Astrocyte (in vitro differentiated cells and primary cell): ENCODE measurements around the gene SEC22A. TPM values are rescaled to one million over a fixed set of nuclear protein-coding genes. Genes with fewer than 3 reads are reported as not detected.

Source experiments
- DNase-seq: peaks from one replicate; pipeline ENCODE4 v3.0.0-alpha.2; 2010; ENCODE audit warnings: low read depth
- FAIRE-seq: peaks from 2 replicates; lab custom pipeline; 2011; peaks lifted over from hg19 to GRCh38; lab: Jason Lieb, UNC
- H2AFZ ChIP-seq: 2 replicates; pipeline ENCODE4 v1.6.0; 2012; ENCODE audit warnings: low read depth, low read length, inconsistent platforms
- H3K27ac ChIP-seq: 2 replicates; pipeline ENCODE4 v1.5.1; 2011; ENCODE audit warnings: low read depth, low read length, inconsistent platforms
- H3K27me3 ChIP-seq: 2 replicates; pipeline ENCODE4 v1.6.0; 2011; ENCODE audit warnings: low read length, inconsistent platforms; ENCODE audit not compliant: insufficient read depth
- H3K36me3 ChIP-seq: 2 replicates; pipeline ENCODE4 v1.5.1; 2011; ENCODE audit warnings: low read length, inconsistent platforms; ENCODE audit not compliant: insufficient read depth
- H3K4me1 ChIP-seq: 2 replicates; pipeline ENCODE4 v1.5.1; 2011; ENCODE audit warnings: low read length, inconsistent platforms; ENCODE audit not compliant: insufficient read depth
- H3K4me2 ChIP-seq: 2 replicates; pipeline ENCODE4 v1.6.0; 2012; ENCODE audit warnings: low read length, inconsistent platforms
- H3K4me3 ChIP-seq: 2 replicates; pipeline ENCODE4 v1.5.1; 2011; ENCODE audit warnings: low read depth, mild to moderate bottlenecking, low read length, inconsistent platforms; ENCODE audit not compliant: insufficient read depth
- H3K79me2 ChIP-seq: 2 replicates; pipeline ENCODE4 v1.6.0; 2012; ENCODE audit warnings: mild to moderate bottlenecking, low read length, inconsistent platforms; ENCODE audit not compliant: insufficient read depth
- H3K9ac ChIP-seq: 2 replicates; pipeline ENCODE4 v1.6.0; 2012; ENCODE audit warnings: mild to moderate bottlenecking, low read length, inconsistent platforms
- H3K9me3 ChIP-seq: 2 replicates; pipeline ENCODE4 v1.5.1; 2012; ENCODE audit warnings: low read depth, mild to moderate bottlenecking, low read length, inconsistent platforms; ENCODE audit not compliant: insufficient read depth
- H4K20me1 ChIP-seq: 2 replicates; pipeline ENCODE4 v1.6.0; 2012; ENCODE audit warnings: low read length, inconsistent platforms; ENCODE audit not compliant: insufficient read depth
- H3K27ac Mint-ChIP-seq: one replicate; pipeline ENCODE4 v1.8.0; 2021; ENCODE audit warnings: mild to moderate bottlenecking, mixed read lengths; ENCODE audit not compliant: unreplicated experiment
- H3K27me3 Mint-ChIP-seq: one replicate; pipeline ENCODE4 v1.8.0; 2021; ENCODE audit warnings: low read depth, mixed read lengths; ENCODE audit not compliant: unreplicated experiment
- H3K36me3 Mint-ChIP-seq: one replicate; pipeline ENCODE4 v1.8.0; 2021; ENCODE audit warnings: low read depth, mixed read lengths; ENCODE audit not compliant: unreplicated experiment
- H3K4me1 Mint-ChIP-seq: one replicate; pipeline ENCODE4 v1.8.0; 2021; ENCODE audit warnings: low read depth, mixed read lengths; ENCODE audit not compliant: unreplicated experiment
- H3K4me3 Mint-ChIP-seq: one replicate; pipeline ENCODE4 v1.8.0; 2021; ENCODE audit warnings: mild to moderate bottlenecking, moderate library complexity, mixed read lengths; ENCODE audit not compliant: unreplicated experiment
- H3K9me3 Mint-ChIP-seq: one replicate; pipeline ENCODE4 v1.8.0; 2021; ENCODE audit warnings: mild to moderate bottlenecking, mixed read lengths; ENCODE audit not compliant: unreplicated experiment
- EZH2 ChIP-seq: IDR thresholded peaks from 2 replicates; pipeline ENCODE4 v1.6.1; 2012; ENCODE audit warnings: mild to moderate bottlenecking, low read length, inconsistent platforms; ENCODE audit not compliant: insufficient read depth
- total RNA-seq: library from RNA; stranded (reverse); gene quantifications from 2 replicates; pipeline ENCODE4 v1.2.1, GENCODE V29; 2021
- TF ChIP-seq, protein P1 (sequence below): IDR thresholded peaks from 2 replicates; pipeline ENCODE4 v1.5.1; 2011; ENCODE audit warnings: low read depth, mild to moderate bottlenecking, inconsistent platforms, low read length, moderate library complexity; ENCODE audit not compliant: insufficient read depth

SEC22A gene
- total RNA-seq, 1 donor from 2014 or later, result 10.9 TPM

DNA sequence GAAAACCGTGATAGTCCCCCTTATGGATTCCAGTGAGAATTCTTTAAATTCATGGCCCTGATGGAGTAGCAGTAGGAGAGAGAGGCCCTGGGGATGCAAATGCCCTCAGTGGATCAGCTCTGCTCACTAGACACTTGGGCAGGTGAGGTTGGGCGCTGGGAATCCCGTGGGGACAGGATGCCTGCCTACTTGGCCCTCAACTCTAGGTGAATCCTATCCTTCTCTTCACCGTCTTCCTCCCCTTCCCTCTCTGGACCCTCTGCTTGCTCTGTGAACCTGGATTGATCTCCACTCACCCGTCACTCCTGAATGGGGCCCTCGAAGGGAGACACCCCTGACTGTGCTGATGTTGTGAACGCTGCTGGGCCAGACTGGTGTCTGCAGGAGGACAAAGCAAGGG lies 77.4 kb downstream of the SEC22A start:
- Histone ChIP-seq H3K4me1 (no peaks in the 10 kb centered on the region), H4K20me1 (no peaks in the 10 kb centered on the region), H3K9me3 (no peaks in the 10 kb centered on the region), H3K27ac (no peak overlapping the region), H3K79me2 (no peaks in the 10 kb centered on the region), H2AFZ (no peak overlapping the region), H3K36me3 (no peaks in the 10 kb centered on the region), H3K4me3 (no peak overlapping the region), H3K27me3 (no peaks in the 10 kb centered on the region), H3K9ac (no peak overlapping the region), H3K4me2 (no peak overlapping the region)
- Mint-ChIP-seq H3K27ac (no peak overlapping the region), H3K9me3 (no peaks in the 10 kb centered on the region), H3K27me3 (peaks cover 22% of the 10 kb centered on the region), H3K36me3 (peaks cover 11% of the 10 kb centered on the region), H3K4me3 (no peak overlapping the region), H3K4me1 (peaks cover 7% of the 10 kb centered on the region)
- FAIRE-seq, result no peak
- TF ChIP-seq, protein P1, sequence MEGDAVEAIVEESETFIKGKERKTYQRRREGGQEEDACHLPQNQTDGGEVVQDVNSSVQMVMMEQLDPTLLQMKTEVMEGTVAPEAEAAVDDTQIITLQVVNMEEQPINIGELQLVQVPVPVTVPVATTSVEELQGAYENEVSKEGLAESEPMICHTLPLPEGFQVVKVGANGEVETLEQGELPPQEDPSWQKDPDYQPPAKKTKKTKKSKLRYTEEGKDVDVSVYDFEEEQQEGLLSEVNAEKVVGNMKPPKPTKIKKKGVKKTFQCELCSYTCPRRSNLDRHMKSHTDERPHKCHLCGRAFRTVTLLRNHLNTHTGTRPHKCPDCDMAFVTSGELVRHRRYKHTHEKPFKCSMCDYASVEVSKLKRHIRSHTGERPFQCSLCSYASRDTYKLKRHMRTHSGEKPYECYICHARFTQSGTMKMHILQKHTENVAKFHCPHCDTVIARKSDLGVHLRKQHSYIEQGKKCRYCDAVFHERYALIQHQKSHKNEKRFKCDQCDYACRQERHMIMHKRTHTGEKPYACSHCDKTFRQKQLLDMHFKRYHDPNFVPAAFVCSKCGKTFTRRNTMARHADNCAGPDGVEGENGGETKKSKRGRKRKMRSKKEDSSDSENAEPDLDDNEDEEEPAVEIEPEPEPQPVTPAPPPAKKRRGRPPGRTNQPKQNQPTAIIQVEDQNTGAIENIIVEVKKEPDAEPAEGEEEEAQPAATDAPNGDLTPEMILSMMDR, result no peak
- TF ChIP-seq EZH2, result no peak
- DNase-seq, result no peak

DNA sequence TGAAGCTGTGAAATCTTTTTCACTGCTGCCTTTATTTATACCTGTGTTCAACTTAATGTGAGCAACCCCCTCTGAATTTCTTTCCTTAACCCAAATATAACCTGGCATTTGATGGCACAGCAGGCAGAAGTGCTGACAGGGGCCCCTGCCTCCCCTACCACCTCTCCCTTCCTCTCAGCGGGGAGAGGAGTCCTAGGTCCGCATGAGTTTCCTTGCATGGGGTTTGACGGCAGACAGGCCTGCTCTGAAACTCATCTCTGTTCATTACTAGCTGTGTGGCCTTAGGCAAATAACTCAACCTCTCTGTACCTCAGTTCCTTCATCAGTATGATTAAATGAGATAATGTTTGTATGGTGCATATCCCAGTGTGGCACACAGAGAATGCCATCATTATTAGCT lies 79.7 kb downstream of the SEC22A start:
- Histone ChIP-seq H4K20me1 (peaks cover 6% of the 10 kb centered on the region), H3K9me3 (no peaks in the 10 kb centered on the region), H3K9ac (no peak overlapping the region), H3K79me2 (no peaks in the 10 kb centered on the region), H3K4me3 (no peak overlapping the region), H3K27me3 (no peaks in the 10 kb centered on the region), H2AFZ (no peak overlapping the region), H3K27ac (no peak overlapping the region), H3K4me2 (no peak overlapping the region), H3K36me3 (no peaks in the 10 kb centered on the region), H3K4me1 (no peaks in the 10 kb centered on the region)
- Mint-ChIP-seq H3K9me3 (no peaks in the 10 kb centered on the region), H3K4me1 (peaks cover 2% of the 10 kb centered on the region), H3K36me3 (peaks cover 11% of the 10 kb centered on the region), H3K27me3 (peaks cover 23% of the 10 kb centered on the region), H3K27ac (no peak overlapping the region), H3K4me3 (no peak overlapping the region)
- DNase-seq, result no peak
- FAIRE-seq, result no peak
- TF ChIP-seq EZH2, result no peak
- TF ChIP-seq, protein P1, result no peak

DNA sequence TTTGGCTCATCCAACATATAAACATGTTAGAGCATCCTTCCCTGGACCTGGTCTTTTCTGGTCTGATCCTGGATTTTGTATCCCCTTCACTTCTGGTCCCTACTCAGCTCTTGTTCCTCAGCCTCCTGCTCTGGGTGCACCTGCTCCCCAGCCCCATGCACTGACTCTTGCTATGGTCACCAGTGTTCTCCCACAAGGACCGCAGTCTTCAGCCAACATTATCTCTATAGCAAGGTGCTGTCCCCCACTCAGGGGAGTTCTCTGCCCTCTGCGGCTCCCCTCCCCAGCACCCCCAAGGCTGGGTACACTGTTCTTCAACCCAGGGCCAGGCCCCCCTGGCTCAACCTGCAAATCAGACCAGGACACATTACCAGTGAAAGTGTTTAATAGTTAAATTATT lies 80.2 kb downstream of the SEC22A start:
- H3K36me3 Mint-ChIP-seq, result peaks cover 13% of the 10 kb centered on the region
- DNase-seq, result no peak

More for the DNA sequence above, 80.2 kb downstream of the SEC22A start:
- Histone ChIP-seq H3K4me2 (no peak overlapping the region), H3K27ac (no peak overlapping the region), H3K9me3 (no peaks in the 10 kb centered on the region), H3K9ac (no peak overlapping the region), H3K27me3 (no peaks in the 10 kb centered on the region), H3K79me2 (no peaks in the 10 kb centered on the region), H3K4me1 (no peaks in the 10 kb centered on the region), H3K36me3 (no peaks in the 10 kb centered on the region), H3K4me3 (no peak overlapping the region), H2AFZ (no peak overlapping the region), H4K20me1 (peaks cover 6% of the 10 kb centered on the region)
- no peak overlapping the region for H3K4me3 Mint-ChIP-seq
- peaks cover 24% of the 10 kb centered on the region for H3K27me3 Mint-ChIP-seq
- no peak for FAIRE-seq
- no peaks in the 10 kb centered on the region for H3K9me3 Mint-ChIP-seq
- H3K27ac Mint-ChIP-seq, result no peak overlapping the region
- no peak for TF ChIP-seq EZH2
- TF ChIP-seq, protein P1, result no peak
- peaks cover 2% of the 10 kb centered on the region for H3K4me1 Mint-ChIP-seq
